Tibial nerve (tissue), 4 donors: ENCODE measurements around the gene SLC66A3.

Experiments
- EP300 ChIP-seq, 2 donors: sonication (generic); formaldehyde crosslinking; IDR thresholded peaks; one replicate each; pipeline ENCODE4 v1.6.1; 2017; ENCODE audit warnings: antibody characterized with exemption in 2 of 2, mild to moderate bottlenecking in 1 of 2
- POLR2A ChIP-seq, 2 donors: fragments of 450-650 bp; IDR thresholded peaks; one replicate each; pipeline ENCODE4 v1.6.1; 2017; ENCODE audit warnings: antibody characterized with exemption in 2 of 2, mild to moderate bottlenecking in 2 of 2, moderate library complexity in 2 of 2
- TF ChIP-seq, protein P1 (sequence below), 5 experiments: fragments of 200-600 bp in 3 of 5; fragments of 450-650 bp in 2 of 5; sonication (generic) in 3 of 5; IDR thresholded peaks; one replicate each; pipeline ENCODE4 v1.5.1; 2016 to 2019; ENCODE audit warnings: antibody characterized with exemption in 5 of 5, mild to moderate bottlenecking in 3 of 5, moderate library complexity in 2 of 5

DNA sequence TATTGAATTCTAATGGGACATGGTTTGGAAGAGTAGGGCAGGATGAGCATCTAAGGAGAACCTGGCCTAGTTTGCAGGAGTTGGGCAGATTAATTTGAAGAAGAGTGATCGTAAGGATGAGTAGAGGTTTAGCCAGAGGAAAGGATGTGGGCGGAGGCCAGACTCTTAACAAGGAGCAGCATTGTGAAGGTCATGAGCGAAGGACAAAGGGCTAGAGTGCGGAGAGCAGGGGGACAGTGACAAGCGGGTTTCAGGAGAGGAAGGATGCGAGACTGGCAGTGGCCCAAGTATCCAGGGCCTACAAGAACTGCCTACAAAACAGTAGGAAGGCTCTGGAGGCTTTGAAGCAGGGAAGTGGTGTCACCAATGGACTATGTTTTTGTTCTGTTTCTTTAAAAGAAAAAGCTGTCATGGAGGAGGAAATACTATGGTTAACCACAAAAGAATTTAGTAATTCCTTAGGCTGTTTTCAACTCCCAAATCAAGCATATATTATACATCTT is 20.1 kb downstream of the SLC66A3 start:
- TF ChIP-seq, protein P1, sequence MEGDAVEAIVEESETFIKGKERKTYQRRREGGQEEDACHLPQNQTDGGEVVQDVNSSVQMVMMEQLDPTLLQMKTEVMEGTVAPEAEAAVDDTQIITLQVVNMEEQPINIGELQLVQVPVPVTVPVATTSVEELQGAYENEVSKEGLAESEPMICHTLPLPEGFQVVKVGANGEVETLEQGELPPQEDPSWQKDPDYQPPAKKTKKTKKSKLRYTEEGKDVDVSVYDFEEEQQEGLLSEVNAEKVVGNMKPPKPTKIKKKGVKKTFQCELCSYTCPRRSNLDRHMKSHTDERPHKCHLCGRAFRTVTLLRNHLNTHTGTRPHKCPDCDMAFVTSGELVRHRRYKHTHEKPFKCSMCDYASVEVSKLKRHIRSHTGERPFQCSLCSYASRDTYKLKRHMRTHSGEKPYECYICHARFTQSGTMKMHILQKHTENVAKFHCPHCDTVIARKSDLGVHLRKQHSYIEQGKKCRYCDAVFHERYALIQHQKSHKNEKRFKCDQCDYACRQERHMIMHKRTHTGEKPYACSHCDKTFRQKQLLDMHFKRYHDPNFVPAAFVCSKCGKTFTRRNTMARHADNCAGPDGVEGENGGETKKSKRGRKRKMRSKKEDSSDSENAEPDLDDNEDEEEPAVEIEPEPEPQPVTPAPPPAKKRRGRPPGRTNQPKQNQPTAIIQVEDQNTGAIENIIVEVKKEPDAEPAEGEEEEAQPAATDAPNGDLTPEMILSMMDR (IDR thresholded peaks at IDR 0.05): no peak
- TF ChIP-seq POLR2A (IDR thresholded peaks at IDR 0.05): no peak
- TF ChIP-seq EP300 (IDR thresholded peaks at IDR 0.05): no peak
